Transverse colon (tissue), 4 donors: ENCODE measurements around the gene DDX10. TPM values are rescaled to one million over a fixed set of nuclear protein-coding genes. Genes with fewer than 3 reads are reported as not detected.

Experiments
- DNase-seq: peaks from one replicate; pipeline ENCODE4 v3.0.0-alpha.2; 2019
- H3K27ac ChIP-seq, 4 donors: fragments of 200-600 bp; sonication (generic); 2 replicates each; pipeline ENCODE4 v1.5.1; 2016 to 2018; ENCODE audit warnings: inconsistent platforms in 4 of 4
- H3K27me3 ChIP-seq: fragments of 200-600 bp; sonication (generic); 2 replicates; pipeline ENCODE4 v1.5.1; 2017; ENCODE audit warnings: inconsistent platforms
- H3K36me3 ChIP-seq, 4 donors: fragments of 200-600 bp; sonication (generic); 2 replicates each; pipeline ENCODE4 v1.5.1; 2017 to 2019; ENCODE audit warnings: inconsistent platforms in 4 of 4
- H3K4me1 ChIP-seq, 4 donors: fragments of 200-600 bp; sonication (generic); 2 replicates each; pipeline ENCODE4 v1.5.1; 2017 to 2020; ENCODE audit warnings: inconsistent platforms in 4 of 4
- H3K4me3 ChIP-seq, 4 donors: fragments of 200-600 bp; sonication (generic); 1 replicate in 1 of 4; 2 replicates in 3 of 4; pipeline versions ENCODE4 v1.5.1 to v1.6.1; 2017 to 2019; ENCODE audit warnings: inconsistent platforms in 4 of 4
- H3K9me3 ChIP-seq, 2 donors: fragments of 200-600 bp; sonication (generic); 2 replicates each; pipeline ENCODE4 v1.5.1; 2017 to 2019; ENCODE audit warnings: inconsistent platforms in 2 of 2
- CTCF ChIP-seq, 5 experiments: fragments of 200-600 bp in 3 of 5; fragments of 450-650 bp in 2 of 5; sonication (generic) in 3 of 5; IDR thresholded peaks; 1 replicate in 2 of 5; 2 replicates in 3 of 5; pipeline ENCODE4 v1.5.1; 2016 to 2017; ENCODE audit warnings: antibody characterized with exemption in 5 of 5, inconsistent platforms in 3 of 5, mild to moderate bottlenecking in 2 of 5, moderate library complexity in 1 of 5
- EP300 ChIP-seq: sonication (generic); formaldehyde crosslinking; IDR thresholded peaks from one replicate; pipeline ENCODE4 v1.6.1; 2017; ENCODE audit warnings: antibody characterized with exemption, low read depth
- POLR2A ChIP-seq: fragments of 450-650 bp; IDR thresholded peaks from one replicate; pipeline ENCODE4 v1.6.1; 2016; ENCODE audit warnings: antibody characterized with exemption, mild to moderate bottlenecking, moderate library complexity
- POLR2AphosphoS5 ChIP-seq, 3 donors: sonication (generic); formaldehyde crosslinking; IDR thresholded peaks; one replicate each; pipeline ENCODE4 v1.6.1; 2016; ENCODE audit warnings: antibody characterized with exemption in 3 of 3
- WGBS, 2 donors: methylation state at CpG; one replicate each; pipeline ENCODE4 v1.1.5; 2018; ENCODE audit warnings: low coverage in 1 of 2; 5-methylcytosine and 5-hydroxymethylcytosine counted together
- in situ Hi-C, 4 donors: fragments of 200-750 bp; cut with MboI; loops; one replicate each; pipeline versions ENCODE4 v1.15.0 to v1.15.1; 2017; ENCODE audit warnings: low sequenced_read_pairs in 3 of 4, low pct_ligation_motif_present in 1 of 4, low pct_unique_long_range_greater_than_20kb in 1 of 4
- intact Hi-C: fragments of 100-400 bp; cut with DNase I; formaldehyde crosslinking; loops from one replicate; pipeline ENCODE4 v1.15.1; 2023; ENCODE audit warnings: low total_unique reads
- total RNA-seq, 4 donors: library from RNA; depleted of rRNA; stranded (reverse); fragments of >200 nt; gene quantifications; one replicate each; pipeline ENCODE4 v1.1.0, GENCODE V29; 2016

Gene DDX10
- total RNA-seq, 4 donors from 2014 or later, result 7.6 to 38.2 (median 12.6) TPM

GRCh38 chr11:108713076-108713790, 48.4 kb downstream of the DDX10 start:
- no peaks in the 10 kb centered on the region for H3K27me3 ChIP-seq
- intact Hi-C loops (no loop called here), in situ Hi-C loops (loop anchor here in 2 of 4 donors (25.0 kb wide), 2 partner anchors 974 to 1224 kb away; no protein-coding TSS in a partner anchor)
- H3K4me1 ChIP-seq, result no peaks in the 10 kb centered on the region
- TF ChIP-seq POLR2AphosphoS5 (IDR thresholded peaks at IDR 0.05), result no peak
- no peak for TF ChIP-seq POLR2A
- no peak for TF ChIP-seq EP300
- TF ChIP-seq CTCF (IDR thresholded peaks at IDR 0.05), result no peak
- no peak overlapping the region for H3K27ac ChIP-seq
- DNase-seq, result no peak
- peaks cover 7 to 12% of the 10 kb centered on the region in 2 donors for H3K9me3 ChIP-seq
- H3K36me3 ChIP-seq, result peaks cover 0 to 11% (median 3%) of the 10 kb centered on the region in 4 donors
- 77 to 84% methylated on average over 4 of the region's 4 CpGs for WGBS, 2 donors
- H3K4me3 ChIP-seq, result no peak overlapping the region

DNA sequence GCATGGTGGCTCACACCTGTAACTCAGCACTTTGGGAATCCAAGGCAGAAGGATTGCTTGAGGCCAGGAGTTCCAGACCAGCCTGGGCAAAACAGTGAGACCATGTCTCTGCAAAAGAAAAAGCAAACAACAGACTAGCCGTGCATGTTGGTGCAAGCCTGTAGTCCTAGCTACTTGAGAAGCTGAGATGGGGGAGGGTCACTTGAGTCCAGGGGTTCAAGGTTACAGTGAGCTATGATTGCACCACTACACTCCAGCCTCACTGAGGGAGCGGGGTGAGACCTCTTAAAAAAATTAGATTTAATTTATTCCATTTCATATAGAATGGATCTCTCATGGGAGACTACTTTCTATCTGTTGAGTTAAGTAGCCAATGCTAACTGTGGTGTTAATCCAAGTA, 50.4 kb downstream of the DDX10 start:
- Histone ChIP-seq H3K4me1 (no peaks in the 10 kb centered on the region), H3K27ac (no peak overlapping the region), H3K36me3 (peaks cover 0 to 10% (median 0%) of the 10 kb centered on the region in 4 donors), H3K9me3 (no peaks in the 10 kb centered on the region), H3K4me3 (no peak overlapping the region), H3K27me3 (no peaks in the 10 kb centered on the region)
- no peak for DNase-seq
- intact Hi-C loops, result no loop called here
- TF ChIP-seq EP300, result no peak
- TF ChIP-seq POLR2A, result no peak
- TF ChIP-seq POLR2AphosphoS5 (IDR thresholded peaks at IDR 0.05), result no peak
- no peak for TF ChIP-seq CTCF (IDR thresholded peaks at IDR 0.05)
- 96 to 100% methylated on average over 2 of the region's 2 CpGs for WGBS, 2 donors
- in situ Hi-C loops, result loop anchor here in 2 of 4 donors (25.0 kb wide), 2 partner anchors 972 to 1222 kb away; no protein-coding TSS in a partner anchor

DNA sequence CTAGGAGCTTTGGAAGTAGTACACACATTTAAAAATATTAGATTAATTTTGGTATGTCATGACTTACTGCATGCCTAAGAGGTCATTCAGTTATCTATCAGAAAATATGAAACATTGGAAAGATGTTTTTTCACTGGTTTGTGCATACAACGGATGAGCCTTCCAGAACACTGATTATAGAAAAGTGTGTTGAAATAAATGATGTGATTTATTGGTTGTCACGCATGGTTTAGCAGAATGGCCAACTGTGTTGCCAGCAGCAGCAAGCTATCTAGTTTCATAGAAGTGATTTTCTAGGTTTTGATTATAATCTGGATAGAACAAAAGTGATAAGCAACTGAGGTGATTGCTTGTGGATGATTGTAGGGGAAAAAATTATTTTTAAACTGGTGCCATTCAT, 53.6 kb downstream of the DDX10 start:
- H3K9me3 ChIP-seq, result no peaks in the 10 kb centered on the region
- intact Hi-C loops, result no loop called here
- no peaks in the 10 kb centered on the region for H3K4me1 ChIP-seq
- no peaks in the 10 kb centered on the region for H3K27me3 ChIP-seq
- TF ChIP-seq POLR2A, result no peak
- TF ChIP-seq CTCF (IDR thresholded peaks at IDR 0.05), result no peak
- TF ChIP-seq POLR2AphosphoS5 (IDR thresholded peaks at IDR 0.05), result no peak
- no peak for TF ChIP-seq EP300
- no peak overlapping the region for H3K27ac ChIP-seq
- H3K36me3 ChIP-seq, result peaks cover 0 to 16% (median 0%) of the 10 kb centered on the region in 4 donors
- 86 to 89% methylated on average over 2 of the region's 2 CpGs for WGBS, 2 donors
- H3K4me3 ChIP-seq, result no peak overlapping the region
- in situ Hi-C loops, result loop anchor here in 2 of 4 donors (25.0 kb wide), 2 partner anchors 969 to 1219 kb away; no protein-coding TSS in a partner anchor
- no peak for DNase-seq

- WGBS, 2 donors, result 54 to 57% methylated on average over 5 of the region's 5 CpGs
- TF ChIP-seq POLR2A, result no peak
- TF ChIP-seq EP300, result no peak
- no peak for TF ChIP-seq POLR2AphosphoS5 (IDR thresholded peaks at IDR 0.05)
- TF ChIP-seq CTCF (IDR thresholded peaks at IDR 0.05), result no peak
- DNase-seq, result no peak
- no peaks in the 10 kb centered on the region for H3K9me3 ChIP-seq
- H3K27ac ChIP-seq, result no peak overlapping the region
- intact Hi-C loops (no loop called here), in situ Hi-C loops (loop anchor here in 2 of 4 donors (25.0 kb wide), 2 partner anchors 962 to 1212 kb away; no protein-coding TSS in a partner anchor)
- peaks cover 0 to 17% (median 4%) of the 10 kb centered on the region in 4 donors for H3K36me3 ChIP-seq
- H3K4me1 ChIP-seq, result no peaks in the 10 kb centered on the region
- H3K4me3 ChIP-seq, result no peak overlapping the region
- H3K27me3 ChIP-seq, result no peaks in the 10 kb centered on the region
Measured at GRCh38 chr11:108724974-108725689, 60.3 kb downstream of the DDX10 start.
